Suprapubic skin (tissue), 4 donors: ENCODE results near the gene DENND10. TPM values are rescaled to one million over a fixed set of nuclear protein-coding genes. Genes with fewer than 3 reads are reported as not detected.

ENCODE experiments used
- DNase-seq, 2 donors: peaks; one replicate each; pipeline ENCODE4 v3.0.0-alpha.2; 2019; ENCODE audit warnings: low spot score in 2 of 2
- H3K27ac ChIP-seq: fragments of 200-600 bp; sonication (generic); one replicate; pipeline ENCODE4 v1.5.1; 2019
- H3K27me3 ChIP-seq: fragments of 200-600 bp; sonication (generic); one replicate; pipeline ENCODE4 v1.5.1; 2019
- H3K36me3 ChIP-seq: fragments of 200-600 bp; sonication (generic); one replicate; pipeline ENCODE4 v1.5.1; 2019
- H3K4me1 ChIP-seq: fragments of 200-600 bp; sonication (generic); one replicate; pipeline ENCODE4 v1.5.1; 2019
- H3K4me3 ChIP-seq: fragments of 200-600 bp; sonication (generic); one replicate; pipeline ENCODE4 v1.5.1; 2019; ENCODE audit warnings: mild to moderate bottlenecking
- H3K9me3 ChIP-seq: fragments of 200-600 bp; sonication (generic); one replicate; pipeline ENCODE4 v1.5.1; 2019
- EP300 ChIP-seq: sonication (generic); formaldehyde crosslinking; IDR thresholded peaks from one replicate; pipeline ENCODE4 v1.6.1; 2017; ENCODE audit warnings: antibody characterized with exemption
- POLR2A ChIP-seq, 2 donors: fragments of 450-650 bp; IDR thresholded peaks; one replicate each; pipeline ENCODE4 v1.6.1; 2017; ENCODE audit warnings: antibody characterized with exemption in 2 of 2, mild to moderate bottlenecking in 2 of 2, moderate library complexity in 2 of 2
- POLR2AphosphoS5 ChIP-seq, 3 donors: sonication (generic); formaldehyde crosslinking; IDR thresholded peaks; one replicate each; pipeline ENCODE4 v1.6.1; 2017; ENCODE audit warnings: antibody characterized with exemption in 3 of 3
- WGBS: methylation state at CpG from one replicate; pipeline ENCODE4 v1.1.5; 2018; 5-methylcytosine and 5-hydroxymethylcytosine counted together
- total RNA-seq, 4 donors: library from RNA; depleted of rRNA; stranded (reverse); fragments of >200 nt; gene quantifications; one replicate each; pipeline ENCODE4 v1.1.0, GENCODE V29; 2016
- TF ChIP-seq, protein P1 (sequence below), 2 donors: fragments of 200-600 bp in 1 of 2; fragments of 450-650 bp in 1 of 2; sonication (generic) in 1 of 2; IDR thresholded peaks; one replicate each; pipeline ENCODE4 v1.5.1; 2016 to 2019; ENCODE audit warnings: antibody characterized with exemption in 2 of 2, mild to moderate bottlenecking in 1 of 2, moderate library complexity in 1 of 2

Gene DENND10, protein sequence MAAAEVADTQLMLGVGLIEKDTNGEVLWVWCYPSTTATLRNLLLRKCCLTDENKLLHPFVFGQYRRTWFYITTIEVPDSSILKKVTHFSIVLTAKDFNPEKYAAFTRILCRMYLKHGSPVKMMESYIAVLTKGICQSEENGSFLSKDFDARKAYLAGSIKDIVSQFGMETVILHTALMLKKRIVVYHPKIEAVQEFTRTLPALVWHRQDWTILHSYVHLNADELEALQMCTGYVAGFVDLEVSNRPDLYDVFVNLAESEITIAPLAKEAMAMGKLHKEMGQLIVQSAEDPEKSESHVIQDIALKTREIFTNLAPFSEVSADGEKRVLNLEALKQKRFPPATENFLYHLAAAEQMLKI
- 10 to 100 TPM; 27.5 to 45.8 (median 33.1) TPM for total RNA-seq

DNA sequence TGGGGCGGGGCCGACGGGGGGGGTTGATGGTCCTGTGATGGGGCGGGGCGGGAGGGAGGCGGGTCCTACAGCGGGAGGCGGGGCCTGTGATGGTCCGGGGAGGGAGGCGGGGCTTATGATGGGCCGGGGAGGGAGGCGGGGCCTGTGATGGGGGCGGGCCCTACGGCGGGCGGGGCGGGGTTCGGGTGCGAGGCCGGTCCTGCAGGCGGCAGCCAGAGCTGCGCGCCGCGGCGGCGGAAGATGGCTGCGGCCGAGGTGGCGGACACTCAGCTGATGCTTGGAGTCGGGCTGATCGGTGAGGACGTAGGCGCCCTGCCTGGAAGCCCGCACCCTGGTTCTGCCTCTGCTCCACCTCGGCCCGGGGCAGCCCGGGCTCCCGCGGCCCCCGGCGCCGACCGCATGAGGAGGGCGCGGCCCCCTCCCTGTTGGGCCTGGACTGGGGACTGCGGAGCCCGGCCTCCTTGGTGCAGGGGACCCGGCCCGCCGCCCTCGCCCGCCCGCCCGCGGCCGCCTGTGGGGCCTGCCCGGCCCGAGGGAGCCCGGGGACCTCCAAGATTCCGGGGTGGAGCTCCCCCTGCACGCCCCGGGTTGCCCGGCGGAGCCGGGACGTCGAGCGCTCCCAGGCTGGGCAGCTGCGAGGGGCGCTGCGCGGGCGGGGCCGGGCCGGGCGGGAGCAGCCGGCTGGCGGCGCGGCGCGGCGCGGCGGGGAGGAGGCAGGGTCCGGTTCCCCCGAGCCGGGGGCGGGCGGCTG, at the start of gene DENND10:
DENND10 (plus strand) TSS at position 211 of the 751 bp plus-strand sequence; CDS start at position 241, 30 bp downstream.
- TF ChIP-seq, protein P1, sequence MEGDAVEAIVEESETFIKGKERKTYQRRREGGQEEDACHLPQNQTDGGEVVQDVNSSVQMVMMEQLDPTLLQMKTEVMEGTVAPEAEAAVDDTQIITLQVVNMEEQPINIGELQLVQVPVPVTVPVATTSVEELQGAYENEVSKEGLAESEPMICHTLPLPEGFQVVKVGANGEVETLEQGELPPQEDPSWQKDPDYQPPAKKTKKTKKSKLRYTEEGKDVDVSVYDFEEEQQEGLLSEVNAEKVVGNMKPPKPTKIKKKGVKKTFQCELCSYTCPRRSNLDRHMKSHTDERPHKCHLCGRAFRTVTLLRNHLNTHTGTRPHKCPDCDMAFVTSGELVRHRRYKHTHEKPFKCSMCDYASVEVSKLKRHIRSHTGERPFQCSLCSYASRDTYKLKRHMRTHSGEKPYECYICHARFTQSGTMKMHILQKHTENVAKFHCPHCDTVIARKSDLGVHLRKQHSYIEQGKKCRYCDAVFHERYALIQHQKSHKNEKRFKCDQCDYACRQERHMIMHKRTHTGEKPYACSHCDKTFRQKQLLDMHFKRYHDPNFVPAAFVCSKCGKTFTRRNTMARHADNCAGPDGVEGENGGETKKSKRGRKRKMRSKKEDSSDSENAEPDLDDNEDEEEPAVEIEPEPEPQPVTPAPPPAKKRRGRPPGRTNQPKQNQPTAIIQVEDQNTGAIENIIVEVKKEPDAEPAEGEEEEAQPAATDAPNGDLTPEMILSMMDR (IDR thresholded peaks at IDR 0.05): peak in 1 of 2 donors; percentile 9
- TF ChIP-seq POLR2A (IDR thresholded peaks at IDR 0.05) (peak; percentile 41 to 55), EP300 (no peak), POLR2AphosphoS5 (IDR thresholded peaks at IDR 0.05) (peak in 1 of 3 donors; percentile 82)
- peak within 1 kb of the TSS; percentile 96 for H3K4me3 ChIP-seq
- H3K9me3 ChIP-seq: no peaks in the 10 kb centered on the region
- H3K4me1 ChIP-seq: peaks cover 49% of the 10 kb centered on the region
- H3K36me3 ChIP-seq: peaks cover 4% of the 10 kb centered on the region
- H3K27me3 ChIP-seq: no peaks in the 10 kb centered on the region
- 1% methylated on average over 16 of the region's 91 CpGs for WGBS
- H3K27ac ChIP-seq: peak within 1 kb of the TSS; percentile 88
- DNase-seq: peak; percentile 90

DNA sequence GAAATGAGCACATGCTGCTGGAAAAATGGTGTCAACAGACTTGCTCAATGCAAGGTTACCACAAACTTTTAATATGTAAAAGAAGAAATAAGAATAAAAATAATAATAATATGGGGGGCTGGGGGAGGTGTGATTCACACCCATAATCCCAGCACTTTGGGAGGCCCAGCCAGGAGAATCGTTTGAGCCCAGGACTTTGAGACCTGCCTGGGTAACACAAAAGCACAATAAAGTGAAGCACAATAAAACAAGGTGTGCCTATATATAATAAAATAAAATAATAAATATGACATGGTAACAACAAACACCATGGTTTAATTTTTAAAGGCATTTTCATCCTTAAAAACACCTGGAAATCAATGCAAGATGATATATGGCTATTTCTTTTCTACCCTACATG, 48.4 kb upstream of the DENND10 start:
- no peak for DNase-seq
- Histone ChIP-seq H3K4me1 (no peaks in the 10 kb centered on the region), H3K9me3 (no peaks in the 10 kb centered on the region), H3K36me3 (peaks cover 99% of the 10 kb centered on the region), H3K27me3 (no peaks in the 10 kb centered on the region), H3K27ac (no peak overlapping the region), H3K4me3 (no peak overlapping the region)
- 88% methylated on average over 1 of the region's 1 CpG for WGBS
- no peak for TF ChIP-seq POLR2AphosphoS5 (IDR thresholded peaks at IDR 0.05)
- no peak for TF ChIP-seq EP300
- no peak for TF ChIP-seq POLR2A (IDR thresholded peaks at IDR 0.05)
- TF ChIP-seq, protein P1 (IDR thresholded peaks at IDR 0.05): no peak

DNA sequence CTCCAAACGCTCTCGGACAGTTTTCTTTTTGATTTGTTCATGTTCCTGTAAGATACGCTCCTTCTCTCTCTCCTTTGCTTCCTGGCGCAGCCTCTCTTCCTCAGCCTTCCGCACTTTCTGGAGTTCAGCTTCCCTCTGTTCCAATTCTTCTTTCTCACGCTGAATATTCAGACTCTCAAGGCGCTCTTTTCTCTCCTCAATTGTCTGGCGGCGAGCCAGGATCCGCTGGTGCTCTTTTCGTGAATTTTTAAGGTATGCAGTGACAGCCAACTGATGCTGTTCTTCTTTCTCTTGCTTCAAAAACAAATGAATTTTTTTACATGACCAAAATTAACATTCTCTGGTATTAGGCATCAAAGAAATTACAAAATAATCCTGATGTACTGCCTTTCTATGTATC, 45.9 kb upstream of the DENND10 start:
- Histone ChIP-seq H3K9me3 (no peaks in the 10 kb centered on the region), H3K27me3 (no peaks in the 10 kb centered on the region), H3K4me1 (no peaks in the 10 kb centered on the region), H3K27ac (no peak overlapping the region), H3K4me3 (no peak overlapping the region), H3K36me3 (peaks cover 98% of the 10 kb centered on the region)
- 90% methylated on average over 11 of the region's 11 CpGs for WGBS
- TF ChIP-seq POLR2A (IDR thresholded peaks at IDR 0.05) (no peak), EP300 (no peak), POLR2AphosphoS5 (IDR thresholded peaks at IDR 0.05) (no peak)
- TF ChIP-seq, protein P1 (IDR thresholded peaks at IDR 0.05): no peak
- DNase-seq: no peak

DNA sequence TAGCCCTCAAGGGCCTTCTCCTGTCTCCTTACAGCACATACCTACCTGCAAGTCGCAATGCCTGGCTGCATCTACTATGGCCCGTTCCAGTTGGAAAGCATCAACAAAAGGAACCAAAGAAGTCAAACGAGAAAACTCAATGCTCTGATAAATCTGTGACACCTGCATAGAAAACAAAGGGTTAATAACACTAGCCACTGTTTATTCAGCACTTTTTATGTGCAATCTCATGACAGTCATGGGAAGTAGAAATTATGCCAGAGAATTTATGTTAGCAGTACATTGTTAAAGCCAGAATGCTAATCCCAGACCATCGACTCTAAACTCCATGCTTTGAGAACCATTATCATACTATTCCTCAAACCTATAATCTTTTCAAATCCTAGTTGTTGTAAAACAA, 44.4 kb upstream of the DENND10 start:
- no peak for DNase-seq
- Histone ChIP-seq H3K27ac (no peak overlapping the region), H3K36me3 (peaks cover 98% of the 10 kb centered on the region), H3K27me3 (no peaks in the 10 kb centered on the region), H3K9me3 (no peaks in the 10 kb centered on the region), H3K4me1 (no peaks in the 10 kb centered on the region), H3K4me3 (no peak overlapping the region)
- TF ChIP-seq, protein P1 (IDR thresholded peaks at IDR 0.05): no peak
- TF ChIP-seq POLR2A (IDR thresholded peaks at IDR 0.05): no peak
- TF ChIP-seq EP300: no peak
- TF ChIP-seq POLR2AphosphoS5 (IDR thresholded peaks at IDR 0.05): no peak
- 83% methylated on average over 4 of the region's 4 CpGs for WGBS

DNA sequence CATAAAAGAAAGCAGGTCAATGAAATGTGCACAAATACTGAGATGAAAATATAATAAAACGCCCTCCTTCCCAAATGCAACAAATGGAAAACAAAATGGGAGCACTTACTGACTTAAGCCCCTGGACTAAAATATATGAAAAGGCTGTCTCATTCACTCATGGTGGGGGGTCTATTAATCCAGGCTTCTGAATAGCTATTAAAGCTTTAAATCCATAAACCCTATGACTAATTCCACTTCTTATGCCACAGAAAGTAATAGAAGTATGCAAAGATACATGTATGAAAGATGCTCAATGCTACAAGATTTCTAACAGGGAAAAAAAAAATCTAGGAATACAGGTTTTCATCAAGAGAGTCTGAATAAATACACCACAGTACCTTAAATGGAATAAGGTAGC, 43.8 kb upstream of the DENND10 start:
- peaks cover 98% of the 10 kb centered on the region for H3K36me3 ChIP-seq
- H3K27me3 ChIP-seq: no peaks in the 10 kb centered on the region
- no peaks in the 10 kb centered on the region for H3K9me3 ChIP-seq
- no peaks in the 10 kb centered on the region for H3K4me1 ChIP-seq
- H3K27ac ChIP-seq: no peak overlapping the region
- WGBS: 81% methylated on average over 1 of the region's 1 CpG
- no peak for DNase-seq
- TF ChIP-seq EP300: no peak
- no peak for TF ChIP-seq POLR2AphosphoS5 (IDR thresholded peaks at IDR 0.05)
- TF ChIP-seq POLR2A (IDR thresholded peaks at IDR 0.05): no peak
- TF ChIP-seq, protein P1 (IDR thresholded peaks at IDR 0.05): no peak
- H3K4me3 ChIP-seq: no peak overlapping the region
